Thyroid gland (tissue), 4 donors: Measurements from ENCODE around the gene RUNX2.

ENCODE experiments used
- POLR2A ChIP-seq, 2 donors: fragments of 450-650 bp; IDR thresholded peaks; one replicate each; pipeline ENCODE4 v1.6.1; 2017; ENCODE audit warnings: antibody characterized with exemption in 2 of 2, mild to moderate bottlenecking in 2 of 2, moderate library complexity in 1 of 2
- TF ChIP-seq, protein P1 (sequence below), 6 experiments: fragments of 200-600 bp in 3 of 6; fragments of 450-650 bp in 3 of 6; sonication (generic) in 3 of 6; IDR thresholded peaks; one replicate each; pipeline ENCODE4 v1.5.1; 2016 to 2019; ENCODE audit warnings: antibody characterized with exemption in 6 of 6, mild to moderate bottlenecking in 2 of 6, inconsistent platforms in 1 of 6, moderate library complexity in 1 of 6

DNA sequence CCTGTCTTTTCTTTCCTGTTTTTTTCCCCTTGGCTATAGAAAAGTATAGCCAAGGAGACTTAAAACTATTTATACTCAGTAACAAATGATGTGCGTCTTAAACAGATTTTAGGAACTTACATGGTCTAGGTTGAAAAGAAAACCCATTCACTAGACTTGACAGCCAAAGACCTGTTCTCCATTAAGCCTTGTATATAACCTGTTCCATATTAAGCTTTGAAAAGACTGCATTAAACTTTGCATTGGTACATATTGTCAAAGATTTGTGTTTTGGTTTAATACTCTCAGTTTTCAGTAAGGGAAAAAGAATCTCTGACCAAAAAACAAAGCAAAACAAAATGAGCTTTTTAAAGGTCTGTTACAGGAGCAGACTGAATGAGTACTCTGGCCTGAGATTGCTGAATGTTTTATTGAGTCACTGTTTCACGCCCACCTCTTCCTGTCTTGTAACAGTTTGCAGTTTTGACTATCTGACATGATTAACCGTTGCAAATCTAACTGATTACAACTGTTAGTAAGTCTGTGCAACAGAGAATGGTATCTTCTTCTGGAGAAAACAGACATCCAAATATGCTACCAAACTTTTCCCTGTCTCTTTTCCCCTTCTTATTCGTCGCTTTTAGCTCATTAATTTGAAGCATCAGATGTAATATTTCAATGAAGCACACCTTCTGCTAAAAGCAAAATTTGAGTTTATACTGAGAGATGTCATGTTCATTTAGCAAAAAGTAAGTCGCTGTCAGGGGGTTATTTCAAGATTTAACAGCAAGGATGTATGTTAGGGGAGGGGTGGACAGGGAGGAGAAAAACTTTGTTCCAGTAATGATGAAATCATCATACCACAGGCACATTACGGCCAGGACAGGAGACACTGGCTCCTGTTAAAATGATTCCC, 108.7 kb downstream of the RUNX2 start:
- TF ChIP-seq, protein P1, sequence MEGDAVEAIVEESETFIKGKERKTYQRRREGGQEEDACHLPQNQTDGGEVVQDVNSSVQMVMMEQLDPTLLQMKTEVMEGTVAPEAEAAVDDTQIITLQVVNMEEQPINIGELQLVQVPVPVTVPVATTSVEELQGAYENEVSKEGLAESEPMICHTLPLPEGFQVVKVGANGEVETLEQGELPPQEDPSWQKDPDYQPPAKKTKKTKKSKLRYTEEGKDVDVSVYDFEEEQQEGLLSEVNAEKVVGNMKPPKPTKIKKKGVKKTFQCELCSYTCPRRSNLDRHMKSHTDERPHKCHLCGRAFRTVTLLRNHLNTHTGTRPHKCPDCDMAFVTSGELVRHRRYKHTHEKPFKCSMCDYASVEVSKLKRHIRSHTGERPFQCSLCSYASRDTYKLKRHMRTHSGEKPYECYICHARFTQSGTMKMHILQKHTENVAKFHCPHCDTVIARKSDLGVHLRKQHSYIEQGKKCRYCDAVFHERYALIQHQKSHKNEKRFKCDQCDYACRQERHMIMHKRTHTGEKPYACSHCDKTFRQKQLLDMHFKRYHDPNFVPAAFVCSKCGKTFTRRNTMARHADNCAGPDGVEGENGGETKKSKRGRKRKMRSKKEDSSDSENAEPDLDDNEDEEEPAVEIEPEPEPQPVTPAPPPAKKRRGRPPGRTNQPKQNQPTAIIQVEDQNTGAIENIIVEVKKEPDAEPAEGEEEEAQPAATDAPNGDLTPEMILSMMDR (IDR thresholded peaks at IDR 0.05): no peak
- no peak for TF ChIP-seq POLR2A (IDR thresholded peaks at IDR 0.05)
